HTERT RPE-1 (cell line): Measurements from ENCODE around the gene RAB3C.
"Not testable (repeated sequence)": the region's sequence is repeated elsewhere in the genome, so short reads cannot be mapped to it uniquely, and the experiment has no call there.

Source experiments
- in situ Hi-C: fragments of 300-500 bp; cut with MboI; formaldehyde crosslinking; loops from 4 replicates; pipeline ENCODE4 v1.14.3; 2020; ENCODE audit warnings: low sequenced_read_pairs

RAB3C gene, protein sequence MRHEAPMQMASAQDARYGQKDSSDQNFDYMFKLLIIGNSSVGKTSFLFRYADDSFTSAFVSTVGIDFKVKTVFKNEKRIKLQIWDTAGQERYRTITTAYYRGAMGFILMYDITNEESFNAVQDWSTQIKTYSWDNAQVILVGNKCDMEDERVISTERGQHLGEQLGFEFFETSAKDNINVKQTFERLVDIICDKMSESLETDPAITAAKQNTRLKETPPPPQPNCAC

DNA sequence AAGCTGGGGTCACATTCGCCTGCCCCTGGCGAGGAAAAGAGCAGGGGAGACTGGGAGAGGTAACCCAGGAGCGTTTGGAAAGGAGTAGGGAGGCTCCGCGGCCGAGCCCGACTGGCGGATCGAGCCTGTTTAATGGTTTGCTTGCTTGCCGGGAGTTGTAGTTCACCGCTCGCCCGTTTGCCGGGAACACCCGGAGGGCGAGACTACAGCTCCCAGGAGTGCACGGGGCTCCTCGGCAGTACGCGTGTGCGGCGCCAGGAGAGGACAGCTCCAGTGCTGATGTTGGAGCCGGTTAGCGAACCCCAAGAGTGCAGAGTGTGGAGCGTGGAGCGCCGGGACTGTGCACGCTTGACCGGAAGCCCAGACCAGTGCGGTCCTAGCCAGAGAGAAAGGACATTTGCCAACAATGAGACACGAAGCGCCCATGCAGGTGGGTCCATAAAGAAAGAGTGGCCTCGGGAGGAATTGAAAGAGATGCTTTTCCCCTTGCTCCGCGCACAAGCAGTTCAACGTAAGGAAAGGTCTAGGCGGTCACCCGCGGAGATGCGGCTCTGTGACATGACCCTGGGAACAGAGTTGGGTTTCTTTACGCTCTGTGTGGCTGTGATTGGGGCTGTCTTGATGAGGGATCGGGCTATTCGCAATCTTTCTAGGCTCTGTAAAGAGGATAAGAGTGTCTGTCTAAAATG is at the start of gene RAB3C:
RAB3C (plus strand) TSS at position 273 of the 689 bp plus-strand sequence; CDS start at position 407, 134 bp downstream.
- in situ Hi-C loops: no loop called here

DNA sequence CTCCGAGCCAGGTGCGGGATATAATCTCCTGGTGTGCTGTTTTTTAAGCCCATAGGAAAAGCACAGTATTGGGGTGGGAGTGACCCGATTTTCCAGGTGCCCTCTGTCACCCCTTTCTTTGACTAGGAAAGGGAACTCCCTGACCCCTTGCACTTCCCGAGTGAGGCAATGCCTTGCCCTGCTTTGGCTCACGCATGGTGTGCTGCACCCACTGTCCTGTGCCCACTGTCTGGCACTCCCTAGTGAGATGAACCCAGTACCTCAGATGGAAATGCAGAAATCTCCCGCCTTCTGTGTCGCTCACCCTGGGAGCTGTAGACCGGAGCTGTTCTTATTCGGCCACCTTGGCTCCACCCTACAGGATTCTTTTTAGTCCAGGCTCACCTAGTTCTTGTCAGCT is 40.9 kb upstream of the RAB3C start:
- in situ Hi-C loops: not testable (repeated sequence)

DNA sequence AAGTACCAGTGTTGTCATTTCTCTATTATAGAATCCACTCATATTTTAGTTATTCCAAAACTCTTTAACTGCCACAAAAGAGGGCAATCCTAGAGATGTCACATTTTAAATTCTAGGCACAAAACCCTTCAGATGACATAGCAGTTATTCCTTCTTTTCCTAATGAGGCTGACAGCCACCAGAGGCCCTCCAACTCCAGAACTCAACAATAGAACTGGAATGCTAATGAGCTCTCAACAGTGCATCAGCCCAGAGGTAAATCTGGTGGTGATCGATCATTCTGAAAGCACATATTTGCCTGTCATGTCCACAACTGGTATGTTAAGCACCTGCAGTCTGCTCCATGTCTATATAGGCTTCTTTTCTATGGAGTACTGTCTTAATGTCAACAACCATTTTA is 40.2 kb upstream of the RAB3C start:
- in situ Hi-C loops: no loop called here

DNA sequence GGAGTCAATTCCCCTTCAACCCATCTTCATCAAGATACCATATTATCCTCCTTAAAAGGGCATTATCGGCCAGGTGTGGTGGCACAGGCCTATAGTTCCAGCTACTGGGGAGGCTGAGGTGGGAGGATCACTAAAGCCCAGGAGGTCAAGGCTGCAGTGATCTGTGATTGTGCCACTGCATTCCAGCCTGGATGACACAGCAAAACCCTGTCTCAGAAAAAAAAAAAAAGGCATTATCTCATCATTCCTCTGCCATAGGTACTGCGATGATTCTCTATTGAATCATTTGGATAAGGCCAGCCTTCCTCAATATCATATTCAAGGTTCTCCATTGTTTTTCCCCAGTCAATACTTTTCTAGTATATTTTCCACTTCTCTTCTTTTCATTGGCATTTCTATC is 39.2 kb upstream of the RAB3C start:
- in situ Hi-C loops: no loop called here

DNA sequence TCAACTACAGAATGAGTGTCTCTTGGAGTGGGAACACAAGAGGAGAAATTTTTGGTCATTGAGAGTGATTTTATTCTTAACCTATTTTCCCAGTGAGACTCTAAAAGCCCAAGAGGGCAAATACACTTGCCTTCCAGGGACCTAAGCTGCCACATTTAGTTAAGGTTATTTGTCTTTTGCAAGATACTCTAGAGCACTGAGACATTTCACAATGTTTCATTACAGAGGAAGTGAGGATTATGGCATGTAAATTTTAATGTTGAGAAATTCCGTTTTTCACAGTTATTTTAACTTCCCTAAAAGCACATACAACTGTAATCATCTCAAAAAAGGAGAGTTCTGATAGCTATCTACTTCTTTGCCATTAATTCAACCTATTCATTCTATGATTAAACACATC is 38.7 kb upstream of the RAB3C start:
- in situ Hi-C loops: no loop called here

DNA sequence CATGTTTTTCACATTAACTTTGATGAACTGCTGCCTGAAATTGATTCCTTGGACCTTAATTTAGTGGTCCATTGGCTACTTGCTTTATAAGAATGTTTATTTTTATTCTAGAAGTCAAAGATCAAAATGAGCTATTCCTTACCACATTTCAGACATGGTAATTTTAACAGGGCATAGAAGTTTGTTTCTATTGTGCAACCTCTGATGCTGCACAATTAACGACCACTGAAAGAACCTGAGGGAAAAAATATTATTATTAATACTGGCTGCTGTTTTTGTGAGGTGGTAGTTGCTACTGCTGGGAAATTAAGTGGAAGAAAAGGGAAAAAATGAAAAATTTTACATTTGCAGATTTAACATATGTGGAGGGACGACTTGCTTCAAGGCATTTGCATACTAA is 37.9 kb upstream of the RAB3C start:
- in situ Hi-C loops: no loop called here

DNA sequence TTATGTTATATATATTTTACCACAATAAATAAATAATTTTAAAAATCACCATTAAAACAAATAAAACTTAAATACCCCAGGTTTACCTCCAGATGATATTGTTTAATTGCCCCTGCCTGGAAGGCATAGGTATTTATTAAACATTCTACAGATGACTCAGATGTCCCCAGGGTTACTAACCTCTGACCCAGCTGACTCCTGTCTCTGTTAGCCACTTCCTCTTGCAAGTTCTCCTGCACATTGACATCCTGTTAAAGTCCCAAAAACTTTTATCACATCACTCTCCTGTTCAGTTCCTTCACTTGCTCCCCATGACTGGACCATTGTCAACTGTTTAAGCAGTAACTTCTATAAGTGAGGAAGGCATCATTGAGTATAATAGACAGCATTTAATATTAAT is 37.0 kb upstream of the RAB3C start:
- in situ Hi-C loops: no loop called here

DNA sequence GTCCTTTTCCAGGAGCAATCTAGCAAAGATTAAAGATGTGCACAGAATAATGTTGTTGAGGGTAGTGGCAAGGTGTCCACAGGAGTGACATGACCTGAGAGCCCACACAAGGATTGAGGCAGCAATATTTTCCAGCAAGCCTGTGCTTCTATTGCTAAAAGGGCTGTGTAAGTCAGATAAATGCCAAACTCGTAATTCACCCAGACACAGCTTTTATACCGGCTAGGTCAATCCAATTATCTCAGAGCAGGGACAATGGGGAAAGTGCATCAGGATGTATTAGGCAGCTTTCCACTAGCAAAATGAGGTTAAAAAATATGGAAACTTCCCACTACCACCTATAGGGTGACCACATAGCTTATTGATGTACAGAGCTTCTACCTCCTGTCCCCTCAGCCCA is 34.8 kb upstream of the RAB3C start:
- in situ Hi-C loops: no loop called here

DNA sequence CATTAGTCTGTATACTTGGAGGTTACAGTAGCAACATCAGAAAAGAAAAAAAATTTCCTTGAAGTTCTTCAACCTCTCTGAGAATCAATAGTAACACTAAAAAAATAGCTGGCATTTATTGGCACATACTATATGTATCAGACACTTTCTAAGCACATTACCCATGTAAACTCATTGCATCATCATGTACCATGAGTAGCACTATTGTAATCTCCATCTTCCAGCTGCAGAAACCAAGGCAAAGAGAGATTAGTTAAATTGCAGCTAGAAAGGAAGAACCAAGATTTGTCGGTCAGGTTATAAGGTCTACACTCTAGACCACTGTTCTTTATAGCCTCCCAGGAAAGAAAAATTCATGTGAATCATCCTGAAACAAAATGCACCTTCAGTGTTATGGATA is 31.4 kb upstream of the RAB3C start:
- in situ Hi-C loops: no loop called here

DNA sequence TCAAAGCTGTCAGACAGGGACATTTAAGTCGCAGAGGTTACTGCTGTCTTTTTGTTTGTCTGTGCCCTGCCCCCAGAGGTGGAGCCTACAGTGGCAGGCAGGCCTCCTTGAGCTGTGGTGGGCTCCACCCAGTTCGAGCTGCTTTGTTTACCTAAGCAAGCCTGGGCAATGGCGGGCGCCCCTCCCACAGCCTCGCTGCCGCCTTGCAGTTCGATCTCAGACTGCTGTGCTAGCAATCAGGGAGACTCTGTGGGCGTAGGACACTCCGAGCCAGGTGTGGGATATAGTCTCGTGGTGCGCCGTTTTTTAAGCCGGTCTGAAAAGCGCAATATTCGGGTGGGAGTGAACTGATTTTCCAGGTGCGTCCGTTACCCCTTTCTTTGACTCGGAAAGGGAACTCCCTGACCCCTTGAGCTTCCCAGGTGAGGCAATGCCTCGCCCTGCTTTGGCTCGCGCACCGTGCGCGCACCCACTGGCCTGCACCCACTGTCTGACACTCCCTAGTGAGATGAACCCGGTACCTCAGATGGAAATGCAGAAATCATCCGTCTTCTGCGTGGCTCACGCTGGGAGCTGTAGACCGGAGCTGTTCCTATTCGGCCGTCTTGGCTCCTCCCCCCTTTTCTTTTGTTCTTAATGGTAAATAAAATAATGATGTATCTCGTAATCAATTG is 25.1 kb upstream of the RAB3C start:
- in situ Hi-C loops: not testable (repeated sequence)

DNA sequence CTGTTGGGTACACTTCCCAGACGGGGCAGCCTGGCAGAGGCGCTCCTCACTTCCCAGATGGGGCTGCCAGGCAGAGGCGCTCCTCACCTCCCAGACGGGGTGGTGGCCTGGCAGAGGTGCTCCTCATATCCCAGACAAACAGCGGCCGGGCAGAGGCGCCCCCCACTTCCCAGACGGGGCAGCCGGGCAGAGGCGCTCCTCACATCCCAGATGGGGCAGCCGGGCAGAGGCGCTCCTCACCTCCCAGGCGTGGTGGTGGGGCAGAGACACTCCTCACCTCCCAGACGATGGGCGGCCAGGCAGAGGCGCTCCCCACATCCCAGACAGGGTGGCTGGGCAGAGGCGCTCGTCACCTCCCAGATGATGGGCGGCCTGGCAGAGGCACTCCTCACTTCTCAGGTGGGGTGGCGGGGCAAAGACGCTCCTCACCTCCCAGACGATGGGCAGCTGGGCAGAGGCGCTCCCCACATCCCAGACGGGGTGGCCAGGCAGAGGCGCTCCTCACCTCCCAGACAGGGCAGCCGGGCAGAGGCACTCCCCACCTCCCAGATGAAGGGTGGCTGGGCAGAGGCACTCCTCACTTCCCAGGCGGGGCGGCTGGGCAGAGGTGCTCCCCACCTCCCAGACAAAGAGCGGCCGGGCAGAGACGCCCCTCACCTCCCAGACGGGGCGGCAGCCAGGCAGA is 19.7 kb upstream of the RAB3C start:
- in situ Hi-C loops: not testable (repeated sequence)

DNA sequence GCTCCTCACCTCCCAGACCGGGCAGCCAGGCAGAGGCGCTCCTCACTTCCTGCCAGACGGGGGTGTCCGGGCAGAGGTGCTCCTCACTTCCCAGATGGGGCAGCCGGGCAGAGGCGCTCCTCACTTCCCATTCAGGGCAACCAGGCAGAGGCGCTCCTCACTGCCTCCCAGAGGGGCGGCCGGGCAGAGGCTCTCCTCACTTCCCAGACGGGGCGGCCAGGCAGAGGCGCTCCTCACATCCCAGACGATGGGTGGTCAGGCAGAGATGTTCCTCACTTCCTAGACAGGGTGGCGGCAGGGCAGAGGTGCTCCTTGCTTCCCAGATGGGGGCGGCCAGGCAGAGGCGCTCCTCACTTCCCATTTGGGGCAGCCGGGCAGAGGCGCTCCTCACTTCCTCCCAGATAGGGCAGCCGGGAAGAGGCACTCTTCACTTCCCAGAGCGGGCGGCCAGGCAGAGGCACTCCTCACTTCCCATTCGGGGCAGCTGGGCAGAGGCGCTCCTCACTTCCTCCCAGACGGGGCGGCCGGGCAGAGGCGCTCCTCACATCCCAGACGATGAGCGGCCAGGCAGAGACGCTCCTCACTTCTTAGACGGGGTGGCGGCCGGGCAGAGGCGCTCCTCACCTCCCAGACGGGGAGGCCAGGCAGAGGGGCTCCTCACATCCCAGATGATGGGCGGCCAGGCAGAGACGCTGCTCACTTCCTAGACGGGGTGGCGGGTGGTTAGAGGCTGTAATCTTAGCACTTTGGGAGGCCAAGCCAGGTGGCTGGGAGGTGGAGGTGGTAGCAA is 18.6 kb upstream of the RAB3C start:
- in situ Hi-C loops: not testable (repeated sequence)

DNA sequence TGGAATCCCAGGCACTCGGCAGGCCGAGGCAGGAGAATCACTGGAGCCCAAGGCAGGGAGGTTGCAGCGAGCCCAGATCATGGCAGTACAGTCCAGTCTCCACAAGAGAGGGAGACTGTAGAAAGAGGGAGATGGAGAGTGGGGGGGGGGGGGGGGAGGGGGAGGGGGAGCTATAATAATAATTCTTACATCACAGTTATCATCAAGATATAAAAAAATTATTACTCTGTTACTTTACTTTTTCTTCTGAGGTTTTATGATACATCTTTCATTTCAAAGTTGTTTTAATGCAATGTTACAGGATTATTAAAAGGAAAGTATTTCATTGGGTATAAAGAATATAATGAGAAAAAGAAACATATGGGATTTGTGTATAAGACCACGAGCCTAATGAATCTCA is 17.8 kb upstream of the RAB3C start:
- in situ Hi-C loops: no loop called here

DNA sequence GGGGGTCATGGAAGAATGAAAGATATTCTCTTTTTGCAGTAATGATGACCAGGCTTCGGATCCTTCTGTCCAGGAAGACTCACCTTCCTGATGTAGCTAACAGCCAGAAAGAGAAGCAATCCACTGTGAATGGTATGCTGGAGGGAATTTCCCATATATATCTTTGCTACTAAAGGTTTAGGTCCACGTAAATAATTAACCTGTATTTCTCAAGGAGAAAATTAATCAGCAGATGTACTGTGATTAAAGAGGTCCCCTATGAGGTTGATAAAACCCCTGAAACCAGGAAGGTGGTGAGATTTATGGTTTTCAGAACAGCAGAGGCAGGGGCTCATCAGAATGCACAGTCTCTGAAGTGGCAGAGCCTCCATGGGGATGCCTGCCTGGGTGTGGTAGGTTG is 11.4 kb upstream of the RAB3C start:
- in situ Hi-C loops: no loop called here

DNA sequence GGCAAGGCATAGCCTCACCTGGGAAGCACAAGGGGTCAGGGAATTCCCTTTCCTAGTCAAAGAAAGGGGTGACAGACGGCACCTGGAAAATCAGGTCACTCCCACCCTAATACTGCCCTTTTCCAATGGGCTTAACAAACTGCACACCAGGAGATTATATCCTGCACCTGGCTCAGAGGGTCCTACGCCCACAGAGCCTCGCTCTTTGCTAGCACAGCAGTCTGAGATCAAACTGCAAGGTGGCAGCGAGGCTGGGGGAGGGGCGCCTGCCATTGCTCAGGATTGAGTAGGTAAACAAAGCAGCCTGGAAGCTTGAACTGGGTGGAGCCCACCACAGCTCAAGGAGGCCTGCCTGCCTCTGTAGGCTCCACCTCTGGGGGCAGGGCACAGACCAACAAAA is 9.9 kb upstream of the RAB3C start:
- in situ Hi-C loops: not testable (repeated sequence)

DNA sequence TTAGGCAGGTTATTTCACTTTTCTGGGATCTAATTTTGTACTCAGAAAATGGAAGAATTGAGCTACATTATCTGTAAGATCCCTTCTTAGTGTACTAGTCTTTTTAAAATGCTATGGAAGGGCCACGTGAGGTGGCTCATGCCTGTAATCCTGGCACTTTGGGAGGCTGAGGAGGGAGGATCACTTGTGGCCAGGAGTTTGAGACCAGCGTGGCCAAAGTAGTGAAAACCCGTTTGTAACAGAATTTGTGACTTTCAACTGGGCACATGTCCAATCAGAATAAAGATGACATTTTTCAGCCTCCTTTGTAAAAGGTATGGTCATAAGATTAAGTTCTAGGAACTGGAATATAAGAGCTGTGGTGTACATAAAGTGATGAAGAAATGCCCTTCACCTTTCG is 3.1 kb upstream of the RAB3C start:
- in situ Hi-C loops: no loop called here

DNA sequence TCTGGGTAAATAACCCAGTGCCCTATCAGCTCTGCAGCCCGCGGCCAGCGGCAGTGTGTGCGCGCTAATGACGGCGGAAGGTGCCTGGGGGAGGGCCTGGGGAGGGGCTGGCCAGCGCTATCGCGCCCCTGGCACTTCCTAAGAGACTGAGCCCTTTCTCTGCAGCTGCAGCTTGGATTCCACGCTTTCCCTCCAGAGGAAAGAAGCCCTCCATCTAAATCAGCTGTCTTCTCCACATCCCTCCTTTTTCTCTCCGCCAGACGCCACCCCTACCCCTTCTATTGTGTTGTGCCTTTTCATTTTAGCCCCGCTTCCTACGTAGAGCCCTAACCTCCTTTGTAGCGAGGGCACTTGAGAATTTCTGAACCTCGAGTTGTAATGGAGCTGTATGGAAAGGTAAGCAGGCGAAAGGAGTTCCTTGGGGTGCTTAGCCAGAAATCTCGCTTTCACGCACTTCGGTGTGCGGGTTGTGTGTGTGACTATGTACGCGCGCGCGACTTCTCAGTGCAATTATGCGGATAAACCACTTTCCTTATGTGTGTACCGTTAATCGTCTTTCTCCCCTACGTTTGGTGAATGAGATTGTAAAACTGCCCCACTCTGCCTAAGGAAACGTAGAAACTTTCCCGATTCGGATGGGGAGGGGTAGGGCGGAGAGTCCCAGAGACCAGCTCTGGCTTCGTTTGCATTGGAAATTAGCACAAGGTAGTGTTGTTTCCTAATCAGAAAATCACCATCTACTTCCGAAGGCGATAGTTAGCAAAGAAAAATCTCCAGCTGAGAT is 664 bp upstream of the RAB3C start:
- in situ Hi-C loops: no loop called here

DNA sequence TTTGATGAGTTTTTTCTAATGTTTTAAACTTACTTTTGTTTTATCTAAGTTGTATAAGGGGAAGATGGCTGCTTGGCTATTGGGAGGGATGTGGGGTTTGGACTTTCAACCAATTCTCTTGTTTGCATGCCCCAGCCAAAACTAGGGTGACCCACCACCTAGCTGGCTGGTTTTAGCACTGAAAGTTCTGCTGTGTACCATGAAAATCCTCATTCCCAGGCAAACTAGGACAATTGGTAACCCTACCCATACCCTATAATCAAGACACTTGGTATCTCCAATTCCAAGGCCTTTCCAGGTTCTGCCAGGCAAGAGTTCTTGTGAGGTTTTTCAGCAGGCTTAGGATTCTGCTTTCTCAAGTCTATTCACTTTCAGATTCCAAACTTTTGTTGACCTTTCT is 13.1 kb downstream of the RAB3C start:
- in situ Hi-C loops: no loop called here

DNA sequence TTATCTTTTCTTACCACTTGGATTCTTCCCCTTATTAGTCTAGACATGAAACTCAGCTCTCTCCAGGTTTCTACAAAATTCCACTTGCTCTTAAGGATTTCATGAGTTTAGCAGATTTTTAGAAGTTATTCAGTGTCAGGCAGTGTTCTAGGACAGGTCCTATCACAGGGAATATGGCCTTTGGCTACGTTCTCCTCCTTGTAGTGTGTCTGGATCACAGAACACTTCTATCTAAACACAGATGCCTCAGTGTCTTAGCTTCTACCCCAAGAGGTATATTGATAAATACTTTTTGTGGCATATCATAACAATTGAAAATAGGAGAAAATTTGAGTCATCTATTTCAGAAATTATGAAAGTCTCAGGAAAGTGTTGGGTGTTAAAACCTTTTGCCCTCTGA is 15.6 kb downstream of the RAB3C start:
- in situ Hi-C loops: no loop called here

DNA sequence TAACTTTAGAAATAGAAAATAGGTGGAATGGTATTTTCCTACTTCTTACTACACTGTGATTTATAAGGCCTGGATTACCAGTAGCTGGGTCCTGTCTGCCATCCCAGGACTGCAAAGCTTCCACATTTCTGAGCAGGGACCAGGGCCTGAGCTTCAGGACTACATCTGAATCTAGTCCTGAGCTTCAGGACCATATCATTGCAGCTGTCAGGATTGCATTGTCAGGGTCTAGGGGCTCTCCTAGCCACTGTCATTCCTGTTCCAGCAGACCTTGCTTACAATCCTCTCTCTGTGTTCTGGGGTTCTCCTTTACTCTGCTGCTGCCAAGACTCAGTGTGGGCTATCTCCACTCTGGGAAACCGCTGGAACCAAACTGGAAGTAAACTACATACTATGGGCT is 16.3 kb downstream of the RAB3C start:
- in situ Hi-C loops: no loop called here
